GM13977 (cell line): Measurements from ENCODE around the gene NEK6.

Source experiments
- DNase-seq: peaks from one replicate; pipeline ENCODE4 v3.0.0; 2012; ENCODE audit warnings: low spot score
- CTCF ChIP-seq: IDR thresholded peaks from 2 replicates; pipeline ENCODE4 v1.5.1; 2012; ENCODE audit warnings: mild to moderate bottlenecking, control low read depth; ENCODE audit not compliant: insufficient read depth; ENCODE audit errors: extremely low read depth, missing control alignments
- in situ Hi-C: fragments of 300-500 bp; cut with MboI; formaldehyde crosslinking; loops from one replicate; pipeline ENCODE4 v1.12.0; 2022; ENCODE audit warnings: low sequenced_read_pairs, low pct_unique_long_range_greater_than_20kb, mixed read lengths, inconsistent platforms; ENCODE audit not compliant: unreplicated experiment

The NEK6 gene

GRCh38 chr9:124285903-124286291 lies 28.1 kb downstream of the NEK6 start:
- TF ChIP-seq CTCF = no peak
- in situ Hi-C loops = no loop called here
- peak; percentile 76 for DNase-seq

GRCh38 chr9:124286292-124286931 lies 28.7 kb downstream of the NEK6 start:
- no peak for TF ChIP-seq CTCF
- in situ Hi-C loops = no loop called here

GRCh38 chr9:124290053-124290591 lies 32.4 kb downstream of the NEK6 start:
- peak; percentile 48 for DNase-seq
- in situ Hi-C loops = loop anchor here (10.0 kb wide), 1 partner anchor 155 kb away; no protein-coding TSS in a partner anchor
- peak; percentile 36 for TF ChIP-seq CTCF

More at GRCh38 chr9:124286292-124286931, 28.7 kb downstream of the NEK6 start:
- peak; percentile 78 for DNase-seq

- in situ Hi-C loops = loop anchor here (10.0 kb wide), 1 partner anchor 156 kb away; no protein-coding TSS in a partner anchor
- peak; percentile 48 for DNase-seq
- no peak for TF ChIP-seq CTCF
Observed at GRCh38 chr9:124290743-124291554, 33.2 kb downstream of the NEK6 start.

GRCh38 chr9:124291801-124292396 lies 34.1 kb downstream of the NEK6 start:
- in situ Hi-C loops = loop anchor here (10.0 kb wide), 1 partner anchor 157 kb away; no protein-coding TSS in a partner anchor
- peak; percentile 13 for TF ChIP-seq CTCF
- peak; percentile 71 for DNase-seq
